Ascending aorta (tissue), 2 donors: ENCODE results near the gene CDHR5. TPM values are rescaled to one million over a fixed set of nuclear protein-coding genes. Genes with fewer than 3 reads are reported as not detected.

Experiments used
- DNase-seq, 2 donors: peaks; one replicate each; pipeline ENCODE4 v3.0.0-alpha.2; 2019; ENCODE audit warnings: low spot score in 2 of 2
- H3K27ac ChIP-seq, 2 donors: fragments of 200-600 bp; sonication (generic); one replicate each; pipeline ENCODE4 v1.5.1; 2016 to 2017; ENCODE audit warnings: mild to moderate bottlenecking in 1 of 2
- H3K27me3 ChIP-seq: fragments of 200-600 bp; sonication (generic); one replicate; pipeline ENCODE4 v1.5.1; 2017
- H3K36me3 ChIP-seq, 2 donors: fragments of 200-600 bp; sonication (generic); one replicate each; pipeline ENCODE4 v1.5.1; 2016
- H3K4me1 ChIP-seq, 2 donors: fragments of 200-600 bp; sonication (generic); one replicate each; pipeline ENCODE4 v1.5.1; 2016 to 2017; ENCODE audit warnings: mild to moderate bottlenecking in 1 of 2
- H3K4me3 ChIP-seq, 2 donors: fragments of 200-600 bp; sonication (generic); one replicate each; pipeline ENCODE4 v1.5.1; 2016 to 2017; ENCODE audit warnings: mild to moderate bottlenecking in 1 of 2
- H3K9me3 ChIP-seq, 2 donors: fragments of 200-600 bp; sonication (generic); one replicate each; pipeline ENCODE4 v1.5.1; 2016
- CTCF ChIP-seq, 3 experiments: fragments of 200-600 bp in 2 of 3; fragments of 450-650 bp in 1 of 3; sonication (generic) in 2 of 3; IDR thresholded peaks; one replicate each; pipeline ENCODE4 v1.5.1; 2016 to 2019; ENCODE audit warnings: antibody characterized with exemption in 3 of 3, mild to moderate bottlenecking in 1 of 3, moderate library complexity in 1 of 3
- intact Hi-C: fragments of 100-400 bp; cut with DNase I; formaldehyde crosslinking; loops from one replicate; pipeline ENCODE4 v1.15.1; 2023
- total RNA-seq: library from RNA; depleted of rRNA; stranded (reverse); fragments of >200 nt; gene quantifications from one replicate; pipeline ENCODE4 v1.1.0, GENCODE V29; 2016

Gene CDHR5
- total RNA-seq, 1 donor from 2014 or later: 5.0 TPM

- no peak overlapping the region for H3K4me3 ChIP-seq
- H3K27me3 ChIP-seq: no peaks in the 10 kb centered on the region
- H3K4me1 ChIP-seq: peaks cover 11 to 14% of the 10 kb centered on the region in 2 donors
- intact Hi-C loops: loop anchor here (5.0 kb wide), 1 partner anchor 109 kb away; no protein-coding TSS in a partner anchor
- H3K36me3 ChIP-seq: peaks cover 2 to 11% of the 10 kb centered on the region in 2 donors
- H3K27ac ChIP-seq: no peak overlapping the region
- no peak for DNase-seq
- no peak for TF ChIP-seq CTCF (IDR thresholded peaks at IDR 0.05)
- H3K9me3 ChIP-seq: no peaks in the 10 kb centered on the region
Measured at GRCh38 chr11:617912-618682, 6.7 kb downstream of the CDHR5 start.

GRCh38 chr11:617199-617911, 7.4 kb downstream of the CDHR5 start:
- no peaks in the 10 kb centered on the region for H3K9me3 ChIP-seq
- no peaks in the 10 kb centered on the region for H3K27me3 ChIP-seq
- intact Hi-C loops: loop anchor here (5.0 kb wide), 1 partner anchor 110 kb away; no protein-coding TSS in a partner anchor
- DNase-seq: no peak
- H3K4me3 ChIP-seq: no peak overlapping the region
- H3K27ac ChIP-seq: no peak overlapping the region
- peaks cover 11 to 14% of the 10 kb centered on the region in 2 donors for H3K4me1 ChIP-seq
- TF ChIP-seq CTCF (IDR thresholded peaks at IDR 0.05): no peak
- peaks cover 10 to 19% of the 10 kb centered on the region in 2 donors for H3K36me3 ChIP-seq

- peak overlapping the region; percentile 90 to 94 for H3K27ac ChIP-seq
- no peak for DNase-seq
- no peaks in the 10 kb centered on the region for H3K27me3 ChIP-seq
- peaks cover 17 to 25% of the 10 kb centered on the region in 2 donors for H3K36me3 ChIP-seq
- no peaks in the 10 kb centered on the region for H3K9me3 ChIP-seq
- peak overlapping the region; percentile 69 to 81 for H3K4me3 ChIP-seq
- intact Hi-C loops: loop anchor here (5.0 kb wide), 1 partner anchor 111 kb away; no protein-coding TSS in a partner anchor
- H3K4me1 ChIP-seq: peaks cover 11 to 14% of the 10 kb centered on the region in 2 donors
- TF ChIP-seq CTCF (IDR thresholded peaks at IDR 0.05): no peak
Measured at GRCh38 chr11:616320-617198, 8.2 kb downstream of the CDHR5 start.

DNA sequence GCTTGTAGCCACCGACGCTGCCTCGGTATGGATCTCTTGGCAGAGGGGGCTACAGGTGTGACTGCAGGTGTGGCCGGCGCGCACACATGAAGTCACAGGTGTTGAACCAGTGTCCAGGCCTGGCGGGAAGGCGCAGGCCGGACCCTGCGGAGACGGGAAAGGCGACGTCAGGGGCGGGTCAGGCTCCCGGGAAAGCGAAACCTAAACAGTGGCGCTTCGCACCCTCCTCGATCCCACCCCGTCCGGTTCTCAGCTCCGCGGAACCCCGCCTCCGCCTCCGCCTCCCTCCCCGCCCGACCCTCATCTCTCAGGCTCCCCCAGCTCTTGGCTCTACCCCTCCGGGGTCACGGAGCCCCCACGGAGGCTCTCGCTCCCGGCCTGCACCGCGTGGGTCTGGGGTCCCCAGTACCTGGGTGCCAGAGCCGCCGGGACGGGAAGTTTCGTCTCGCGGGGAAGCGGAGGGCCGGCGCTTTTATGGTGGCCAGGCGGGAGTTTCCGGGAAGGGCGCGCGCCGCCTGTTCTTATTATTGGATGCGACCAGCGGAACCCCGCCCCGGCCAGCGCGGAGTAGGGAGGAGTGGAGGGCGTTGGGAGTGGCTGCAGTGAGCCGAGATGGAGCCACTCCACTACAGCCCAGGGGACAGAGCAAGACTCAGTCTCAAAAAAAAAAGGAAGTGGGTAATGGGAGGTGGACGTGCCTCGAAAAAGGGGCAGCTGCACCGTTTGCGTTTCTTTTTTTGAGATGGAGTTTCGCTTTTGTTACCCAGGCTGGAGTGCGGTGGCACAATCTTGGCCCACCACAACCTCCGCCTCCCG, 9.0 kb downstream of the CDHR5 start, which contains the start of gene IRF7:
Gene IRF7, minus strand, starts transcription at position 447 of the 816 bp plus-strand sequence. CDS start 586 bp downstream, outside the sequence.
- intact Hi-C loops: loop anchor here (2.0 to 5.0 kb wide), 2 partner anchors 39 to 112 kb away; partner anchors contain the start of gene PHRF1
- peaks cover 25 to 33% of the 10 kb centered on the region in 2 donors for H3K36me3 ChIP-seq
- peaks cover 11 to 14% of the 10 kb centered on the region in 2 donors for H3K4me1 ChIP-seq
- no peak for TF ChIP-seq CTCF (IDR thresholded peaks at IDR 0.05)
- peak within 1 kb of the TSS; percentile 90 to 94 for H3K27ac ChIP-seq
- no peaks in the 10 kb centered on the region for H3K9me3 ChIP-seq
- peak; percentile 85 to 98 for DNase-seq
- no peaks in the 10 kb centered on the region for H3K27me3 ChIP-seq
- H3K4me3 ChIP-seq: peak within 1 kb of the TSS; percentile 69 to 81
